GM18508 (cell line): ENCODE measurements around the gene FBXO24.
A peak's percentile ranks its signal among the peaks of the same experiment; 100 is the strongest.
"Not testable (repeated sequence)": the region's sequence is repeated elsewhere in the genome, so short reads cannot be mapped to it uniquely, and the experiment has no call there.

Experiments
- ATAC-seq: cut with Tn5 transposase; IDR thresholded peaks from one replicate; pipeline ENCODE4 v1.9.1; 2021; ENCODE audit warnings: moderate number of reproducible peaks; ENCODE audit not compliant: insufficient read depth, unreplicated experiment

FBXO24 gene, protein sequence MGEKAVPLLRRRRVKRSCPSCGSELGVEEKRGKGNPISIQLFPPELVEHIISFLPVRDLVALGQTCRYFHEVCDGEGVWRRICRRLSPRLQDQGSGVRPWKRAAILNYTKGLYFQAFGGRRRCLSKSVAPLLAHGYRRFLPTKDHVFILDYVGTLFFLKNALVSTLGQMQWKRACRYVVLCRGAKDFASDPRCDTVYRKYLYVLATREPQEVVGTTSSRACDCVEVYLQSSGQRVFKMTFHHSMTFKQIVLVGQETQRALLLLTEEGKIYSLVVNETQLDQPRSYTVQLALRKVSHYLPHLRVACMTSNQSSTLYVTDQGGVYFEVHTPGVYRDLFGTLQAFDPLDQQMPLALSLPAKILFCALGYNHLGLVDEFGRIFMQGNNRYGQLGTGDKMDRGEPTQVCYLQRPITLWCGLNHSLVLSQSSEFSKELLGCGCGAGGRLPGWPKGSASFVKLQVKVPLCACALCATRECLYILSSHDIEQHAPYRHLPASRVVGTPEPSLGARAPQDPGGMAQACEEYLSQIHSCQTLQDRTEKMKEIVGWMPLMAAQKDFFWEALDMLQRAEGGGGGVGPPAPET

DNA sequence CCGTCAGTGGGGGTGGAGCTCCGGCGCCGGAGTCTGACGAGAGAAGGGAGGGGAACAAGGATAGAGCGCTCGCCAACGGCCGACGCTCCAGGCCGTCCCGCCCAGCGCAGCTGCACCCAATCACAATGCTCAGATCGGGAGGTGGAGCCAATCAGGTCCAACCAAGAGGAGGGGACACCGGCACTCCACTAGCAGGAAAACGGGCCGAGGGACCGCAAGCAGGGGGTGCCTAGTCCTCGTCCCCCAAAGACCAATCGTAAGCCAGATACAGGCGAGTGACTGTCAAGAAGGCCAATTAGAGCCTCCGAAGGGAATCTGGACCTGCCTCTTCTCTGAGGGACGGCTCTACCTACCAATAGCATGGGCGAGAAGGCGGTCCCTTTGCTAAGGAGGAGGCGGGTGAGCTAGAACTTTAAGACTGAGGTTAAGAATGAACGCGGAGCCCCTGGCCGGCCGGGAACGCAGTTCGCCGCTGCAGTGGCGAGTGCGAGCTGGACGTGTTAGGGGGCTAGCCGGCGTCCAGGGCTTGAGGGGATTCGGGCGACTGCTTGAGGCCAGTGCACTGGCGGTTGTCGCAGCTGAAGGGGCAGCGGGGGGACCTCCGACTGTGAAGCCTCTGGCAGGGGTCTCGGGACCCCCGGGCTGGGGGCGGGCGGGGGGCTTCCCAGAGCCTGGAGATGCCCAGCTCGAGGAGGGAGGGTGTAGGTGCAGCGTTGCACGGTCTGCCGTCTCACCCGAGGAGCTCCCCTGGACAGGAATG lies at the start of gene FBXO24:
Gene FBXO24 (plus strand): TSS at position 63 of the 760 bp plus-strand sequence. CDS start 298 bp downstream, at position 361.
- ATAC-seq: peak; percentile 79

DNA sequence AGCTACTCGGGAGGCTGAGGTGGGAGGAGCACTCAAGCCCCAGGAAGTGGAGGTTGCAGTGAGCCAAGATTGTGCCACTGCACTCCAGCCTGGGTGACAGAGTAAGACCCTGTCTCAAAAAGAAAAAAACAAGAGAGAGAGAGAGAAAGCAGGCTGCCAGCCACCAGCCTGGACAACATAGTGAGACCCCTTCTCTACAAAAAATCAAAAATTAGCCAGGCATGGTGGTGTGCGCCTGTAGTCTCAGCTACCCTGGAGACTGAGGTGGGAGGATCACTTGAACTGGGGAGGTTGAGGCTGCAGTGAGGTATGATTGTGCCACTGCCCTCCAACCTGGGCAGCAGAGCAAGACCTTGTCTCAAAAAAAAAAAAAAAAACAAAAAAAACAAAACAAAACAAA lies 49.4 kb upstream of the FBXO24 start:
- not testable (repeated sequence) for ATAC-seq

DNA sequence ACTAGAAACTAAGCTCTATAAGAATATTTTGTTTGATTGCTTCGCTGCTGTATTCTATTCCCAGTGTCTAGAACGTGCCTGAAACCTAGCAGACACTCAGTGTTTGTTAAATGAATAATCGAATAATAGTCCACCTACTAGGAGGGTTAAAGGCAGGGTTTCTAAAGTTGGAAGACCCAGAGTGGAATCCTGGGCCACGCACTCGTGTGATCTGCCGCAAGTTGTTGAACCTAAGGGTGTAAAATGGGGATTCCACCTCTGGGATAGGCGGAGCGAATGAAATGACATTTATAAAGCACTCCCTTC lies 47.8 kb upstream of the FBXO24 start:
- no peak for ATAC-seq

DNA sequence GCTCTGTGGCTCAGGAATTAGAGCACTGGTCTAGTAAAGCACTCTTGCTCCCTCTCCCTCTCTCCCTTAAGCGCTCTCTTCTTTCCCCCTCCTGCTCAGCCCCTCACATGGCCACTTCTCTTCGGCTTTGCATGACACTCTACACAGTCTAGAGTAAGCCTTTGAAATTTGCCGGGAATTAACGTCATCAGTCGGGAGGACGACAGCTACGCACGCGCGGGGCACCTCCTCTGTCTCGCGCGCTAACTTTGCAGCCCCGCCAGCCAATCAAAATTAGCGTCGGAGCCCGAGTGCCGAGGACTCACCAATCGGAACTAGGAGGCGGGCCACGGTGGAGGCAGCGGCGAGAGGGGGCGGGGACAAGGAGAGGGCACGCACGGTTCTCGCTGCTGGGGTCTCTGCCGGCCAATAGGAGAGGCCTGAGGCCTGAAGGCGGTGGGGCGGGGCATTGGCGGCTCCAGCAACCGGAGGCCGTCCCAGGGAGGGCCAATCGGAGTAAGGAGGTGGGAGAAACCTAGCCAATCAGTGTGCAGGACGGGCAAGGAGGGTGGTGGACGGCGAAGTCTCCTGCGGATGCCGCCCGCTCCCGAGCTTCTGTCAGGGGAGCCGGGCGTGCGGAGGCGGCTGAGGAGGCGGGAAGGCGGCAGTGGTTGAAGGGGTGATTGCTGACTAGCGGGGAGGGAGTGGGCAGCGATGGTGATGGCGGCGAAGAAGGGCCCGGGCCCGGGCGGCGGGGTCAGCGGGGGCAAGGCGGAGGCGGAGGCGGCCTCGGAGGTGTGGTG lies 47.3 kb upstream of the FBXO24 start, which contains the start of gene AGFG2:
Gene AGFG2 (plus strand): TSS at position 550 of the 782 bp plus-strand sequence. CDS start 144 bp downstream, at position 694.
- ATAC-seq: peak; percentile 80

DNA sequence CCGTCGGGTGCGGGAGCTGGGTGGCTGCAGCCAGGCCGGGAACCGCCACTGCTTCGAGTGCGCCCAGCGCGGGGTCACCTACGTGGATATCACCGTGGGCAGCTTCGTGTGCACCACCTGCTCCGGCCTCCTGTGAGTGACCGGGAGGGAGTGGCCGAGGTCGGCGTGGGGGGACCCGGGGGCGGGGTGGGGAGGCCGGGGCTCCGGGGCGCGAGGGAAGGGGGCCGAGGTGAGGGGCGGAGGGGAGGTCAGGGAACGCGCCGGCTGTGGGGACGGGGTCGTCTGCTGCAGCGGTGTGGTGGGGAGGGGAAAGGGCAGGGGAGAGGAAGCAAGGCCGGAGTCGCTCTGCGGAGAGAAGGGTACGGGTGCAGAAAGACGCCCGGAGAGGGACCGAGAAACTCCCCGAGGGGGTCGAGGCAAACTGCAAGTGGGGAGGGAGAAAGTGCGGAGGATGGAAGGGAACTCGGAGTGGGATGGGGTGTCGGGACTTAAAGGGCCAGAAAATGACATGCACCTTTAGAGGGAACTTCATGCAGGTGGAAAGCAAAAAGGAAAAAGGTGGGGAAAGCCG lies 46.6 kb upstream of the FBXO24 start:
- no peak for ATAC-seq

DNA sequence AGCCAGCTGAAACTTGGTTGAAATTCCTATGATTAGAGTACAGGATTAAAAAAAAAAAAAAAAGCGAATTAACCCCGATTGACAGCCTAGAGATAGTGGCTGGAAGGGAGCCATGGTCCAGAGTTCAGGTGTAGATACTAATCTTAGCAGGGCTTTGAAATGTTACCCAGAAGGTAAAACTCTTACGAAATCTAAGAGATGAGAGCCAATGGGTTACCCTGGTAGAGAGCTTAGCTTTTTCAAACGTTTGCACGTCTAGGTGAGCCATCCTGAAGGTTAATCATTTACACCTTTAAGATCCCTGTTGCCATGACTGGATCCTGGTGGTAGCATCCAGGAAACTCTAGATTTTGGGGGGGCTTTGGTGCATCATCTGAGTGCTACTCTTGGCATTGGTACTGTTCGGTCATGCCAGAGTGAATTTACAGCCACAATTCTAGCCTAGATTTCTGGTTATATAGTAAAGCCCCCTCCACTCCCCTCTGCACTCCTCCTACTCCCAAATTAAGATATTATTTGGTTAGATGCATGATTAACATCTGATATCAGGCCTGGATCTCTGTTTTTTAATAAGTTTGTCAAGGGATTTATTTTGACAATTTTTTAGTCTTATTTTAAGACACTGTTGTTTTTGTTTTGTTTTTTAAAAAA lies 45.9 kb upstream of the FBXO24 start:
- no peak for ATAC-seq

DNA sequence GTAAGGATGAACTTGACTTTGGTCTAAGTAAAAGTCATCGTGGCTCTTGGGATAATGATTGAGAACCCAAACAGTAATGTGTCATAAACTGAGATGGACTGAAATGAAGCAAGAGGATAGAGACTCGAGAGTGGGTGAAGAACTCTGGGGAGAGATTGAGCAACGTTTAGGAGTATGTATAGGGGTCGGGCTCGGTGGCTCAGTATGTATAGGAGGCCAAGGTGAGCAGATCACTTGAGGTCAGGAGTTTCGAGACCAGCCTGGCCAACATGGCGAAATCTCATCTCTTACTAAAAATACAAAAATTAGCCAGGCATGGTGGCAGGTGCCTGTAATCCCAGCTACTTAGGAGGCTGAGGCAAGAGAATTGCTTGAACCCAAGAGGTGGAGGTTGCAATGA lies 44.8 kb upstream of the FBXO24 start:
- ATAC-seq: not testable (repeated sequence)

DNA sequence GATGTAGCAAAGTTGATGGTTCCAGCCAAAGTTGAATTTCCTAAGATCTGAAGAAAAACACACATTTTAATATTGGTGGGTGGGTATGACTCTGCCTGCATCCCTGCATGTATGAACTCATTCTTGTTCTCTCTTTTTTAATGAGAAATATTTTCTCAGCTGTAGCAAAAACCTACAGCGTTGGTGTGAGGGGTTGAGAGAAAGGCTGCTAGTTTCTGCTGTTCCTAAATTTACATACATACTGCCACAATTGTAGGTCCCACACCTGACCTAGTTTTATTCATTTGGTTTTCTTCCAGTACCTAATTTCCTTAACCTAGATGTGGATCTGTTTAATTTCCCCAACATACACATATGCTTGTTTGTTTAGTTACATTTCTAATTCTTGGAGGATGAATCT lies 42.5 kb upstream of the FBXO24 start:
- no peak for ATAC-seq

DNA sequence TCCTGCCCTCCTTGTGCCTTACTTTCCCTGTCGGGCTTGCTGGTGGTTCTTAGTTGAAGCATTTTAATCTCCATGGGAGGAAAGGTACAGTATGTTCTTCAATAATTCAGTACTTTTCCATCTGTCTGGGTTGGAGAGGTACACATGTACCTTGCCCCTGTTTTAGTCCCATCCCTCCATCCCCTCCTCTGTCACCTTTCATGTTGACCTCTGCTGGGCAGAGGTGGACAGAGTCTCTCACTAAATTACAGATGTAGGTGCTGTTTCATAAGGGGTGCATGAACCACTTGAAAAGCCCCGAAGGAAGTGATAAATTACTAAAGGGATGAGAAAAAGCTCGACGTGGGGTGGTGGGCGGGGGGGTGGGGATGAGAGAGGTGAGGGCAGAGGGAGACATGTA lies 41.7 kb upstream of the FBXO24 start:
- ATAC-seq: no peak

DNA sequence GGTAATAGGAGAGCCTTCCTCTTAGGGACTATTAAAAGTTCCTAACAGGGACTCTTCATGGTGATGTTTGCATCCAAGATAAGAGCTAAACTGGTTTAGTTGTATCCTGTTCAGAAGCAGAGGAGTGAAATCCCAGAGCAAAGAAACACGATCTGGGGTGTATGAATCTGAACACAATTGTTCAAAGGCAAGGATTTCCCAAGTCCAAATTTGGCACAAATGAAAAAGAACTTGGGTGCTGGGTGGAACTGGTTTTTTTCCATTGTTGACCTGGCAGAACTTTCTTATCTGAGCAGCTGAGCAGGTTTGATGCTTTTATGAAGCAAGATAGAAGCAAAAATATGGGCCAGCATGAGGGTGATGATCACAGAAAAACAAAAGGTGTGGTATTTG lies 41.2 kb upstream of the FBXO24 start:
- ATAC-seq: no peak

DNA sequence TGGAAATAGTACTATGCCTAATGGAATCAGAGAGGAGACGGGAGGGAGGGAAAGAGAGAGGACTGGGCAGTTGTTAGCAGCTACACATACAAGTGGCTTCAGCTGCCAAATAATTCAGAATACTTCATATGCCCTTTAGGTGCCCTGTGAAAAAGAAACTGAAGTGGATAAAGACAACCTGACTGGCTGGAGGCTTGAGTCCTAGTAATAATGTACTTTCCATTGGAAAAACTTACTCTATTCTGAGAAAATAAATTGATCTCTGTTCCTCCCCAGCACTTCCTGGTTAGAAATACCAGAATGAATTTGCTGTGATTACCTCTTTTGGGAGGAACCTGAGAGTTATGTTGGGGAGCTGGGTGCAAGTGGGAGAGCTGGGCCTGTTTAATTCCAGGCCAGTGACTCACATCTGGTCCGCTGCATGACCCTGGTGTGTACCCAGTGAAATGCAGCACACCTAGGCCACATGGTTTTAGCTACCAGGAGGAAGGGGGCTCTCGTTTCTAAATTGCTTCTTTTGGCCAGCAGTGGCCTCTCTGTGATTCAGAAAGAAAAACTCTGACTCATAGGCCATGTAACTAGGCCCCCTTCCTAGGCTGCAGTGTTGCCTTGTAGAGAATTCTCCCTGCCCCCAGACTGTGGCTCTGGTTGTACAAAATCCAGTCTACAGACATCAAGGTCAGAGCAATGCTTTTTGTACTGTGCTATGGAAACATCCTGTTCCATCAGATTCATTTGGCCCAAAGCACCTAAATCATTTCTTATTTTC lies 40.6 kb upstream of the FBXO24 start:
- peak; percentile 34 for ATAC-seq

DNA sequence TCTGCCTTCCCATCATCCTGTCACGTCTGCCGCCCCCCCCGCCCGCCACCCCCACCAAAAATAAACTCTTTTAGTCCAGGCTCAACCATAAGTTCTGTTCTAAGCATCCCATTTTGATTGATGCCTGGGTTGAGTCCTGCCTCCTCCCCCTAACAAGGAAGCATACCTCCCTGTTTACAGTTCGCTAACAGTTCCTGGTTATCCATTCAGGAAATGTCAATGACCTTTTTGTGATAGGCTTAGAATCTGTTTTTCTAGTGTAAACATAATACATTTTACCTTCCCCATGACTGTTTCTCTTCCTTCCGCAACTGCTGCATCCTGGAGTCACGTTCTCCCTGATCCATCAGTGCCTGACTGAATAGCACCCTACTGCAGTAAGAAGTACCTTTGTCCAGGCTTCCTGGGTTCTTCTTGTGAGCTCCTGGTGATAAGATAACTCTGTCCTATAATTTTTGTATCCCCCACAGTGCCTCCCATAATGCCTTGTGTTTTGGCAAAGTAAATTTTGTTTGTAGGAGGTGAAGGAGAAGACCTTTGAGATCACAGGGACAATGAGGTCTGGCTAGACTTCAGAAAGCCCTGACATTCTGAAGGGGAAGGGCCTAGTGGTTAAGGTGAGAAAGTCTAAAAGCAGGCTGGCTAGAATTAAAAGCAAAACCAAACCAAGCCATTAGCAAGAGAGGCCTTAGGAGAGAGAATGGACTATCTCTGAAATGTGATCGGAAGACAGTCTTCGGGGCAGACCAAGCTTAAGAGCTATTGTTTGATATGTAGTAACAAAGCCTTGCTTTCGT lies 39.8 kb upstream of the FBXO24 start:
- ATAC-seq: no peak

DNA sequence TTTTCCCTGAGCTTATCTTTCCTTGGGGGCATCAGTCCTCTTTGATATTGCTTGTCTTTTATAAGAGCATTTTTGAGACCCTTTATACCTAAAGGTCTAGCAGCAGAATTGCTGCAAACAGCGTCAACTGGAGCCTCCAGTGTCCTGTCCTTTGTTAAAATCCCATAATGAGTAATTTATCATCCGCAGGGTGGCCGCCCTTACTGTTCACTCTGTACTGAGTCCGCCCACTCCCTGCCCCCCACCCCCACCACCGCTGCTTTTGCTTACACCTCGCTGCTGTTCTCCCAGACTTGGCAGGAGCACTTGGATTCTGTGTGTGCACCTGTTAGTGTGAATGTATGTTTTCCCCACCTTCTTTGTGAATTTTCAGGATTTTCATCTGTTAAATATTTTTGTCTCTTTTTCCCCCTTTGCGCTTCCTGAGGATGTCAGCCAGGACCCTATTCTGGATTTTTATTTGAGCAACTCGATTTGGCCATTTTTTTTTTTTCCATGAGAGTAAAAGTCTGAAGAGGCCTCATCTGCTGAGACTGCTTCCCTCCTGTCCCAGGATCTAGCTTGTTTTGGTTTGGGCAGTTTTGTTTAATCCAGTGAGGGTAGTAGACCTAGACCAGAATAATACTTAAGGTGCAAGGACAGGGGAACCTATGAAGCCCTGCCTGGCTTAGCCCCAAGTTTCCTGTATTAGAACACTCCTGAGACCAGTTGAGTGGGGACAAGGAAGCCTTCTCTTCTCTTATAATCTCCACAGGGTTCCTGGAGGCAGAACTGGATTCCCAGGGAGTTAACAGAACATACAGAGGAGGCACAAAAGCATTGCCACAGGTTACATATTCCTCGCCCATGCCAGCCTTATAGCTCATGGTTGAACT lies 39.0 kb upstream of the FBXO24 start:
- ATAC-seq: no peak

DNA sequence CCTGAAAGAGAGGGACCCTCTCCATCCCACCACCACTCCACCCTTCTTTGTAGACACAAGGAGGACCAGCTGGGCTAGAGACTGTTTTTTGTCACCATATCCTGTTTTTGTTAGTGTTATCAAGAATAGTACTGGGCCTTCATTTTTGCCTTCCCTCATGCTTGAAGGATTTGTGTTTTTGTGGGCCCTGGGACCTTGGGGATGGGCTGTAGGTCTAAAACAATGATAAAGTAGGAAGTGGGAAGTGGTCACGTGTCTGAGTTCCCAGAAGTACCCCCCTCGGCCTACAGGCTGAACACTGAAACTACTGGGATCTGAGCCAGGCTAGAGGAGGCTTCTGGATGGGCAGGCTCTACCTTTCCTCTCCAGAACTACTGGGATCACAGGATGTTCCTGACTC lies 38.3 kb upstream of the FBXO24 start:
- ATAC-seq: no peak

DNA sequence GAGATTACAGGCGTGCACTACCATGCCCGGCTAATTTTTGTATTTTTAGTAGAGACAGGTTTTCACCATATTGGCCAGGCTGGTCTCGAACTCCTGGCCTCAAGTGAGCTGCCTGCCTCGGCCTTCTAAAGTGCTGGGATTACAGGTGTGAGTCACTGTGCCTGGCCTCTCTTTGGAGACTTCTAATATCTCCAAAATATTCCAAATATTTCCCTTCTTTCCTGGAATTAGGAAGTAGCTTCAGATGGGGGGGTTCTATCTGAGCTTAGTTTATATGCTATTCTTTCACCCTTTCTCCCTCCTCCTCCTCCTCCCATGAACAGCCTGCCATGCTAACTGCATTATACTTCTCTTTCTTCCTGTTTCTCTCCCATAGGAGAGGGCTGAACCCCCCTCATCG lies 37.7 kb upstream of the FBXO24 start:
- ATAC-seq: not testable (repeated sequence)

DNA sequence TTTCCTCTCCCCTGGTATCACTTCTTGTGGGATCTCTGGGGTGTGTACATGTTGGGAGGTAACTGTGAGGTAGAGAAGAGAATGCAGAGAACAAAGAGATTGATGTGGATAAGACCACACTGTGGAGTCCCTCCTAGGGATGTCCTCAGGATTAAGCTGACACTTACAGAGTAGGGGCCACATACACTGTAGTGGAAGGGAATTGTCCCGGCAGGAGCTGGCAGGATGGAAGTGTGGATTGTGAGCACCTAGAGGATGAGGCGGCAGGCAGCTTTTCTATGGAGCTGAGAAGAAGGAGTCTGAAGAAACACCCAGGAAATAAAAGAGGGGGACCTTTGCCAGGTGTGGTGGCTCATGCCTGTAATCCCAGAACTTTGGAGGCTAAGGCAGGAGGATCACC lies 33.6 kb upstream of the FBXO24 start:
- no peak for ATAC-seq

DNA sequence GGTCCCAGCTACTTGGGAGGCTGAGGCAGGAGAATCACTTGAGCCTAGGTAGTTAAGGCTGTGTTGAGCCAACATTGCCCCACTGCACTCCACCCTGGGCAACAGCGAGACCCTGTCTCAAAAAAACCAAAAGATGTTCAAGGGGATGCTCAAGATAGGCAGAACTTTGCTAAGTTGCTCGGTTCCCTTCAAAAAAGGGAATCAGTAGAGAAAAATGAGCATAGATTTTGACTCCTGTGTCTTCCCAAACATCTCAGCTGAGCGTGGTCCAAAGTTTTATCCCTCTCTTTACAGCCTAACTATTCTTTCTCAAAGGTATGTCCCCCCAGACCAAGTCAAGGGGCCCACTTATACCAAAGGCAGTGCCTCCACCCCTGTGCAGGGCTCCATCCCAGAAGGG lies 33.1 kb upstream of the FBXO24 start:
- ATAC-seq: no peak
